ENCODE measurements around the gene WDR6.

The WDR6 gene

DNA sequence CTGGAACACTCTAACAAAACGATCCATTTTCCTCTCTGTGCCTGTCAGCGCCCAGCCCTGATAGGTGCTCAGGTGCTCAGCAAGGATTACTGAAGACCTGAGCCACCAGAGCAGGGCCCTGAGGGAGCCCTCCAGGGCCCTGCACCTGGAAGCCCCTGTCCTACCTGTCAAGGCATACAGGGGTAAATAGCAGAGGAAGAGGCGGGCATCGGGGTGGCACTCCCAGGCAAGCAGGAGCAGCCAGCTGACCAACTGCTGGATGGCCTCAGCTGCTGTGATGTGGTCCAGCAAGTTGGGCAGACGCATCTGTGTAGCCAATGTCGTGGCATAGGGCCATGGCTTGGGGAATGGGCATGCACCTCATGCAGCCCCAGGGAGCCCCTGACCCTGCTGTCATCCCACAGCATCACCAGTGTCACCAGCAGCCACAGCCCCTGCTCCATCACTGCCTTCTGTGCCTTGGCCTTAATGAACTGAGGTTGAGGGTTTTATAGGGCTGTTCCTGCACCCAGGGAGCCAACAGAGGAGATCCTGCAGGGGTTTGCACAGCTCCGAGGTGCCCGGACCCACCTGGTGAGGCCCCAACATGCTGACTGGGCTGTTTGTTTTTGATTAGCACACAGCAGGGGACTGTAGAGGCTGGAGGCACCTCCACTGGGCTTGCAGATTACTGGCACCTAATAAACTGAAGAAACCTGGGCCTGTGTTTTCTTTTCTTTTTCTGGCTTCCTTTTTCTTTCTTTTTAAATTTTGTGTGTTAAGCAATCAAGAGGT lies 7.9 kb upstream of the WDR6 start:
- TF ChIP-seq GATA3 (IDR thresholded peaks at IDR 0.05; ENCODE audit: low read depth, low read length) (no peak), GATA2 (IDR thresholded peaks at IDR 0.05; ENCODE audit: low read depth, low read length) (no peak)

- TF ChIP-seq GATA3 (IDR thresholded peaks at IDR 0.05; ENCODE audit: low read depth, low read length), result no peak
- no peak for TF ChIP-seq GATA2 (IDR thresholded peaks at IDR 0.05; ENCODE audit: low read depth, low read length)
Measured at GRCh38 chr3:49001155-49001554, 6.0 kb upstream of the WDR6 start.

DNA sequence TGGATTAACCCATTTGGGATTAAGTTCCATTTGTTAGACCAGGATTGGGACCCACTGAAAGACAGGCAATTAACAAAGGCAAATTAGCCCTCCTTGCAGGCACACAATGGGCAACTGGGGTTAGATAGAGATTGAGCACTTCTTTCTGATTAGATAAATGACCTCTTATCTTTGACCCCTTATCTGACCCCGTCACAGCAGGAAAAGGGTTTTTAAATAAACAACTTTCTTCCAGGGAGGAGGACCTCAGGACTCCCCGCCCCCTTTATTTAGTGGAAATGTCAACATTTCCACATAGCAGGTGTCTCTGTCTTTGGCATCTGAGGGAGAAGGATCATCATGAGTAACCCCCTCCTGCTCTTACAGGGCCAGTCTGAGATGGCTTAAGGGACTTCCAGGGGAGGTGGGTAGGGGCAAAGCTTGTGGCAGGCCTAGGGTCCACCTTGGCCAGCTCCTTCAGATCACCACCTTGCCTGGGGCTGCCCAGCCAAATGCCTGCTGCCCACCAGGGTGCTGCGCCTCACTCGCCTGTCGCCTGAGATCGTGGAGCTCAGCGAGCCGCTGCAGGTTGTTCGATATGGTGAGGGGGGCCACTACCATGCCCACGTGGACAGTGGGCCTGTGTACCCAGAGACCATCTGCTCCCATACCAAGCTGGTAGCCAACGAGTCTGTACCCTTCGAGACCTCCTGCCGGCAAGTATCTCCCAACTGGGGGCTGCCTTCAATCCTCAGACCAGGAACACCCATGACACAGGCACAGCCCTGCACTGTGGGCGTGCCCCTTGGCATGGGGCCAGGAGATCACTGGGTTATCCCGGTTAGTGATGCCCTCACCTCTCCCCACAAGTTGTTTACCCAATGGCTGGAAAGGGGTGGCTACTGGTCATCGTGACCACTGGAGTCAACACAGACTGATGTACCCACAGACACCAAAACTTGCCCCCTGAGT lies 2.6 kb upstream of the WDR6 start:
- TF ChIP-seq GATA3 (IDR thresholded peaks at IDR 0.05; ENCODE audit: low read depth, low read length), result no peak
- no peak for TF ChIP-seq GATA2 (IDR thresholded peaks at IDR 0.05; ENCODE audit: low read depth, low read length)

DNA sequence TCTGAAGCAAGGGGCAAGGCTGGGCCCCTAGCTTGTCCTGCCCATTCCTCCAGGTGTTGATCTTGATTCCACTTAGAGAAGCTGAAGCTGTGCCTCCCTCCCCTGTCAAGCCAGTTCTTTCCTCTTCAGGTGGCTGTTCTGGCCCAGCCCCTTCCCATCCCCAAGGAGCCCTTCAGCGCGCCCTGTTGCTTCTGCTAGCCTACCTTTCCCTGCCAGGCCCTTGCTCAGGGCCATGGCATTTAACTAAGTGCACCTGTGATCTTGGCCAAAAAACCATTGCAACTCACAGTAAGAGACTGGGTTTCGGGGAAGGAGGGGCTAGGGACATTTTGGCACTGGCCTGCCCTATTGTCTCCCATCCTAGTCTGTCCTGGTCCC lies 1.9 kb upstream of the WDR6 start:
- TF ChIP-seq GATA3 (IDR thresholded peaks at IDR 0.05; ENCODE audit: low read depth, low read length) (no peak), GATA2 (IDR thresholded peaks at IDR 0.05; ENCODE audit: low read depth, low read length) (no peak)

DNA sequence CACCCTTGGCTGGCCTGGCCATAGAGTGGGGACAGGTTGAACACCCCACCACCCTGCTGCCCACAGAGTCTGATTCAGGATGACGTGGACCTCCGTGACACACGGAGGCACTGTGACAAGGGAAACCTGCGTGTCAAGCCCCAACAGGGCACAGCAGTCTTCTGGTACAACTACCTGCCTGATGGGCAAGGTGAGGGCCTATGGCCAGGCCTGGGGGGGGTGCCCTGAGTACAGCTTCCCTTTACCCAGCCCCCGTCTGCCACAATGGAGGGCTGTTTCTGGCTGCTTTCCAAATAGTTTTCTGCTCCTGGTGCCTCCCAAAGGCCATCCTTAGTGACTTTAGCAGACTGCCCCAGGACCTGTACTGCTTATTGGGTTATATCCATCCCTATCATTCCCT lies 1.2 kb upstream of the WDR6 start:
- TF ChIP-seq GATA3 (IDR thresholded peaks at IDR 0.05; ENCODE audit: low read depth, low read length) (no peak), GATA2 (IDR thresholded peaks at IDR 0.05; ENCODE audit: low read depth, low read length) (no peak)

- no peak for TF ChIP-seq GATA2 (IDR thresholded peaks at IDR 0.05; ENCODE audit: low read depth, low read length)
- no peak for TF ChIP-seq GATA3 (IDR thresholded peaks at IDR 0.05; ENCODE audit: low read depth, low read length)
Measured at GRCh38 chr3:49006408-49007067, 653 bp upstream of the WDR6 start.

- no peak for TF ChIP-seq GATA2 (IDR thresholded peaks at IDR 0.05; ENCODE audit: low read depth, low read length)
Measured at GRCh38 chr3:49007771-49008528, 759 bp downstream of the WDR6 start.

GRCh38 chr3:49009396-49009795 lies 2.2 kb downstream of the WDR6 start:
- TF ChIP-seq GATA3 (IDR thresholded peaks at IDR 0.05; ENCODE audit: low read depth, low read length), result no peak
- TF ChIP-seq GATA2 (IDR thresholded peaks at IDR 0.05; ENCODE audit: low read depth, low read length), result no peak

GRCh38 chr3:49012441-49013017 lies 5.3 kb downstream of the WDR6 start:
- TF ChIP-seq GATA2 (IDR thresholded peaks at IDR 0.05; ENCODE audit: low read depth, low read length) (no peak), GATA3 (IDR thresholded peaks at IDR 0.05; ENCODE audit: low read depth, low read length) (no peak)

- TF ChIP-seq GATA2 (IDR thresholded peaks at IDR 0.05; ENCODE audit: low read depth, low read length), result no peak
- no peak for TF ChIP-seq GATA3 (IDR thresholded peaks at IDR 0.05; ENCODE audit: low read depth, low read length)
Measured at GRCh38 chr3:49013113-49013737, 6.0 kb downstream of the WDR6 start.

DNA sequence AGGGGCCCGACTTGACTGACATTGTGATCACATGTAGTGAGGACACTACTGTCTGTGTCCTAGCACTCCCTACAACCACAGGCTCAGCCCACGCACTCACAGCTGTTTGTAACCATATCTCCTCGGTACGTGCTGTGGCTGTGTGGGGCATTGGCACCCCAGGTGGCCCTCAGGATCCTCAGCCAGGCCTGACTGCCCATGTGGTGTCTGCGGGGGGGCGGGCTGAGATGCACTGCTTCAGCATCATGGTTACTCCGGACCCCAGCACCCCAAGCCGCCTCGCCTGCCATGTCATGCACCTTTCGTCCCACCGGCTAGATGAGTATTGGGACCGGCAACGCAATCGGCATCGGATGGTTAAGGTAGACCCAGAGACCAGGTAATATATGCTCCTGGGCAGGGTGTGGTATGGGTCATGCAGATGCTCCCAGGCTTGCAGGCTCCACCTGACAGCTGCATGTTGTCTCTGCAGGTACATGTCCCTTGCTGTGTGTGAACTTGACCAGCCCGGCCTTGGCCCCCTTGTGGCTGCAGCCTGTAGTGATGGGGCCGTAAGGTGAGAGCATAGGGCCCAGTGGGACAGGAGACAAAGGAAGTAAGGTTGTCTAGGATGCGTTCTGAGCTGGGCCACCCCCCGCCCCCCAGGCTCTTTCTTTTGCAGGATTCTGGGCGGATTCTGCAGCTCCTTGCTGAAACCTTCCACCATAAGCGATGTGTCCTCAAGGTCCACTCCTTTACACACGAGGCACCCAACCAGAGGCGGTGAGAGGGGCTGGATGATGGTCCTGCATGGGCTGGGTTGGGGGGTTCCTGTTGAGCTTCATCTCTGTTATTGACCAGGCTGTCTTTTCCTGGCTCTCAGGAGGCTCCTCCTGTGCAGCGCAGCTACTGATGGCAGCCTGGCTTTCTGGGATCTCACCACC lies 6.8 kb downstream of the WDR6 start:
- TF ChIP-seq GATA2 (IDR thresholded peaks at IDR 0.05; ENCODE audit: low read depth, low read length), result no peak
- no peak for TF ChIP-seq GATA3 (IDR thresholded peaks at IDR 0.05; ENCODE audit: low read depth, low read length)

DNA sequence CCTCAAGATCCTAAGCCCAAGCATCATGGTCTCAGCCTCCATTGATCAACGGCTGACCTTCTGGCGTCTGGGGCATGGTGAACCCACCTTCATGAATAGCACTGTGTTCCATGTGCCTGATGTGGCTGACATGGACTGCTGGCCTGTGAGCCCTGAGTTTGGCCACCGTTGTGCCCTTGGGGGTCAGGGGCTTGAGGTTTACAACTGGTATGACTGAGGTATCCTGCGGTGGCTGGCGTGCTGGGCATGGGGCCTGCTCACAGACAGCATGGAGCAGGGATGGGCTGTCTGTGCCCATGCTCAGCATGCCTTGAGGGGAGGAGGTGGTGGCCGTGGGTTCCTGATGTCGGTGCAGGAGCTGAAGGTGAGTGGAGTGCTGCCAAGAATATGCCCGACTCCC lies 7.9 kb downstream of the WDR6 start:
- no peak for TF ChIP-seq GATA3 (IDR thresholded peaks at IDR 0.05; ENCODE audit: low read depth, low read length)
- TF ChIP-seq GATA2 (IDR thresholded peaks at IDR 0.05; ENCODE audit: low read depth, low read length), result no peak
